ENCODE measurements around the gene PPP5C. TPM values are rescaled to one million over a fixed set of nuclear protein-coding genes. Genes with fewer than 3 reads are reported as not detected.
"Not testable (repeated sequence)": the region's sequence is repeated elsewhere in the genome, so short reads cannot be mapped to it uniquely, and the experiment has no call there.

The PPP5C gene
- total and polyA plus RNA-seq, 2 of the 8 experiments (the other 6 are each of a cell fraction or from before 2014, with no cell fraction given) = 112 to 156 TPM

DNA sequence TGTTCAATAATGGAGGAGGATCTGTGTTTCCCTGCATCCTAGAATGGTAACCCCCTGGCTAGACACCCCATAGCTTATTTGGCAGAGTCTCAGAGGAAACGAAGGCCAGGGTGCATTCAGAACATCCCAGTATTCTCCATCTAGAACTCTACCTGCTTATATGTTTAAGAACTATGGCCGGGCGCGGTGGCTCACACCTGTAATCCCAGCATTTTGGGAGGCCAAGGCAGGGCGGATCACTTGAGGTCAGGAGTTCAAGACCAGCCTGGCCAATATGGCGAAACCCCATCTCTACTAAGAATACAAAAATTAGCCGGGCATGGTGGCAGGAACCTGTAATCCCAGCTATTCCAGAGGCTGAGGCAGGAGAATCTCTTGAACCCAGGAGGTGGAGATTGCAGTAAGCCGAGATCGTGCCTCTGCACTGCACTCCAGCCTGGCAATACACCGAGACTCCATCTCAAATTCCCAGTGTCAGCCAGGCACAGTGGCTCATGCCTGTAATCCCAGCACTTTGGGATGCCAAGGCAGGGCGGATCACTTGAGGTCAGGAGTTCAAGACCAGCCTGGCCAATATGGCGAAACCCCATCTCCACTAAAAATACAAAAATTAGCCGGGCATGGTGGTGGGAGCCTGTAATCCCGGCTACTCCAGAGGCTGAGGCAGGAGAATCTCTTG is 51.1 kb downstream of the PPP5C start:
- H3K4me1 ChIP-seq (replicated peaks in 1 of 4; ENCODE audit: control insufficient read depth in 3 of 4, insufficient read depth in 4 of 4, low read length in 3 of 4); DNase-seq (ENCODE audit: low read depth in 1 of 2, low spot score in 2 of 2); H3K79me2 ChIP-seq (ENCODE audit: control insufficient read depth in 1 of 2, insufficient read depth in 2 of 2, low read length in 2 of 2); H4K8ac ChIP-seq (ENCODE audit: extremely low read depth, insufficient read depth, low read length); H2AFZ ChIP-seq (ENCODE audit: low read length); H3K18ac ChIP-seq (ENCODE audit: extremely low read depth, low read length); H4K5ac ChIP-seq (ENCODE audit: insufficient read length, low read depth, low read length); H2BK12ac ChIP-seq (ENCODE audit: low read depth, low read length); H2BK120ac ChIP-seq (replicated peaks; ENCODE audit: low read depth, low read length); H3K23me2 ChIP-seq (ENCODE audit: low read depth, low read length); H2BK15ac ChIP-seq (ENCODE audit: low read length); H4K91ac ChIP-seq (replicated peaks; ENCODE audit: insufficient read length, low read length); H3K36me3 ChIP-seq (ENCODE audit: control insufficient read depth in 2 of 4, insufficient read depth in 4 of 4, low read length in 3 of 4); H4K20me1 ChIP-seq (replicated peaks in 1 of 2; ENCODE audit: control insufficient read depth in 1 of 2, insufficient read depth in 2 of 2, low read length in 2 of 2); H3K9ac ChIP-seq (replicated peaks in 1 of 4; ENCODE audit: extremely low read depth in 1 of 4, low read depth in 3 of 4, low read length in 3 of 4); H3K56ac ChIP-seq (replicated peaks; ENCODE audit: insufficient read length, low read depth, low read length); H3K27me3 ChIP-seq (replicated peaks in 1 of 4; ENCODE audit: control insufficient read depth in 3 of 4, extremely low read depth in 1 of 4, insufficient read depth in 3 of 4, low read length in 3 of 4); H3K14ac ChIP-seq (ENCODE audit: insufficient read length); FAIRE-seq; H2BK20ac ChIP-seq (ENCODE audit: low read length); H3K79me1 ChIP-seq (ENCODE audit: low read depth, low read length); H3K9me3 ChIP-seq (ENCODE audit: insufficient read depth in 2 of 2, low read depth in 1 of 2, low read length in 1 of 2); H3K27ac ChIP-seq (ENCODE audit: low read depth, low read length); H2BK5ac ChIP-seq (ENCODE audit: low read depth, low read length); H3K4me2 ChIP-seq (ENCODE audit: insufficient read depth in 1 of 2, low read depth in 2 of 2, low read length in 2 of 2); H2AK5ac ChIP-seq (ENCODE audit: low read depth, low read length); H3K4me3 ChIP-seq (ENCODE audit: extremely low read depth in 1 of 4, insufficient read depth in 2 of 4, low read depth in 3 of 4, low read length in 4 of 4); H3K4ac ChIP-seq (replicated peaks; ENCODE audit: insufficient read length, low read depth, low read length); H3K23ac ChIP-seq (ENCODE audit: insufficient read length): not testable (repeated sequence)
- 90% methylated on average over 9 of the region's 14 CpGs; no CpG with 5 or more reads in 1 of the 2 experiments for WGBS, 2 experiments (ENCODE audit: extremely low coverage in 1 of 2, insufficient coverage in 1 of 2, insufficient read length in 1 of 2, insufficient replicate concordance in 2 of 2, low coverage in 1 of 2, low lambda C conversion rate in 2 of 2, missing lambda C conversion rate in 1 of 2)
- ChIA-PET POLR2A (ENCODE audit: partially characterized antibody) (interaction anchor here (0.7 to 1.4 kb wide), 3 partner anchors 67 to 93 kb away, joined by 3 read pairs; no protein-coding TSS in a partner anchor), CTCF (ENCODE audit: partially characterized antibody) (interaction anchor here (0.6 to 15.2 kb wide), 20 partner anchors 10 to 252 kb away, joined by 3 to 254 read pairs (median 4); partner anchors contain the start of gene PNMA8B)

All from H1 (cell line).